Activated T-helper 1 cell treated with anti-CD3 and anti-CD28 coated beads, Interleukin-12 subunit alpha, Interleukin-12 subunit beta, Interleukin-2, Interleukin-4 antibody, amounts not matched to agents 30 ng/mL and 10 ng/mL and 1 ng/mL, durations not matched to agents 14 hours and 24 hours and 36 hours (primary cell): ENCODE results near the gene NPPB. TPM values are rescaled to one million over a fixed set of nuclear protein-coding genes. Genes with fewer than 3 reads are reported as not detected.

ENCODE experiments used
- DNase-seq: peaks from one replicate; pipeline ENCODE4 v3.0.0; 2021; ENCODE audit warnings: low spot score
- H3K27ac Mint-ChIP-seq: one replicate; pipeline ENCODE4 v1.8.0; 2021; ENCODE audit warnings: mild to moderate bottlenecking, mixed read lengths
- H3K27me3 Mint-ChIP-seq: one replicate; pipeline ENCODE4 v1.8.0; 2022; ENCODE audit warnings: mild to moderate bottlenecking, moderate library complexity, mixed read lengths; ENCODE audit not compliant: insufficient read depth
- H3K36me3 Mint-ChIP-seq: one replicate; pipeline ENCODE4 v1.8.0; 2021; ENCODE audit warnings: low read depth, mixed read lengths
- H3K4me1 Mint-ChIP-seq: one replicate; pipeline ENCODE4 v1.8.0; 2021; ENCODE audit warnings: low read depth, mixed read lengths
- H3K4me3 Mint-ChIP-seq: one replicate; pipeline ENCODE4 v1.8.0; 2021; ENCODE audit warnings: mild to moderate bottlenecking, moderate library complexity, mixed read lengths
- H3K9me3 Mint-ChIP-seq: one replicate; pipeline ENCODE4 v1.8.0; 2021; ENCODE audit warnings: mixed read lengths
- intact Hi-C: fragments of 100-400 bp; cut with micrococcal nuclease; formaldehyde crosslinking; loops from one replicate; pipeline ENCODE4 v1.15.1; 2024
- total RNA-seq: library from RNA; stranded (reverse); gene quantifications from 2 replicates; pipeline ENCODE4 v1.2.3, GENCODE V29; 2022

NPPB gene
- total RNA-seq, 1 donor from 2014 or later: not detected

DNA sequence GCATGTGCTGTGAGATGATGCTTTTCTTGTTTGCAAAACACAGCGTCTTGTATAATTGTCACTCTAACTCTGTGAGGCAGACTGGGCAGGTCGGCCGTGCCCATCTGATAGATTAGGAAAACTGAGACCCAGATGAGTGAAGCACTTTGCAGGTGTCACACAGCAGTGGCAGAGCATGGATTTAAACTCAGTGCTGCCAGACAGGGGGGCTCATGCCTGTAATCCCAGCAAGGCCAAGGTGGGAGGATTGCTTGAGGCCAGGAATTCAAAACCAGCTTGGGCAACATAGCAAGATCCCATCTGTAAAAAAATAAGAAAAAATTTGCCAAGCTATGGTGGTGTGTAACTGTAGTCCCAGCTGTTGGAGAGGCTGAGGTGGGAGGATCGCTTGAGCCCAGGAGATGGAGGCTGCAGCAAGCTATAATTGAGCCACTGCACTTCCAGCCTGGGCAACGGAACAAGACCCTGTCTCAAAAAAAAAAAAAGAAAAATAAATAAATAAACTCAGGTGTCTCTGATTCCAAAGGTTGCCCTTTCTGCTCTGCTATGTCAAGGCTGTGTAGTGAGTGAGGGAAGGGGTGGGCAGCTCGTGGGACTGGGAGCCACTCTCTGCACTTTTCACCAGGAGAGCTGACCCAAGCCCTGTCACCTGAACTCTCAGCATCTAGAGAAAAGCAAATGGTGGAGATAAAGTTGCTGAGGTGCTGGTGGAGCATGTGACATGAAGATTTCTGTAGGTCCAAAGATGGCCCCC lies 32.9 kb upstream of the NPPB start:
- Mint-ChIP-seq H3K36me3 (no peaks in the 10 kb centered on the region), H3K27ac (no peak overlapping the region), H3K4me3 (no peak overlapping the region), H3K27me3 (peaks cover 17% of the 10 kb centered on the region), H3K4me1 (no peaks in the 10 kb centered on the region), H3K9me3 (no peaks in the 10 kb centered on the region)
- no peak for DNase-seq
- intact Hi-C loops: no loop called here

DNA sequence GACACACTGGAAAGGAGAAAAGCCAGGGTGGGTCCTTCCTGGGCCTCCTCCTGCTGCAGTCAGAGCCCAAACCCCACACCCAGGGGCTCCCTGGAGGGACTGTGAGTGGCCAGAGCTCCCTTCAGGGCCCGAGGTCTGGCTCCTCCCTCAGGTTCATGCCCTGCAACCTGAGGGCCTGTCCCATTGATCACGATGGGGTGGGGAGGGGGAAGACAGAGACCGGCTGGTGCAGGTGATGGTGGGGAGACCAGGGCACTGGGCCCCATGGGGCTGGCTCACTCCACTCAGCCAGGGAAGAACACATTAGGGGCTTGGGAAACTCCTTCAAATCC lies 30.1 kb upstream of the NPPB start:
- Mint-ChIP-seq H3K27ac (no peak overlapping the region), H3K36me3 (no peaks in the 10 kb centered on the region), H3K9me3 (no peaks in the 10 kb centered on the region), H3K4me3 (no peak overlapping the region), H3K27me3 (peaks cover 6% of the 10 kb centered on the region), H3K4me1 (no peaks in the 10 kb centered on the region)
- DNase-seq: no peak
- intact Hi-C loops: no loop called here

DNA sequence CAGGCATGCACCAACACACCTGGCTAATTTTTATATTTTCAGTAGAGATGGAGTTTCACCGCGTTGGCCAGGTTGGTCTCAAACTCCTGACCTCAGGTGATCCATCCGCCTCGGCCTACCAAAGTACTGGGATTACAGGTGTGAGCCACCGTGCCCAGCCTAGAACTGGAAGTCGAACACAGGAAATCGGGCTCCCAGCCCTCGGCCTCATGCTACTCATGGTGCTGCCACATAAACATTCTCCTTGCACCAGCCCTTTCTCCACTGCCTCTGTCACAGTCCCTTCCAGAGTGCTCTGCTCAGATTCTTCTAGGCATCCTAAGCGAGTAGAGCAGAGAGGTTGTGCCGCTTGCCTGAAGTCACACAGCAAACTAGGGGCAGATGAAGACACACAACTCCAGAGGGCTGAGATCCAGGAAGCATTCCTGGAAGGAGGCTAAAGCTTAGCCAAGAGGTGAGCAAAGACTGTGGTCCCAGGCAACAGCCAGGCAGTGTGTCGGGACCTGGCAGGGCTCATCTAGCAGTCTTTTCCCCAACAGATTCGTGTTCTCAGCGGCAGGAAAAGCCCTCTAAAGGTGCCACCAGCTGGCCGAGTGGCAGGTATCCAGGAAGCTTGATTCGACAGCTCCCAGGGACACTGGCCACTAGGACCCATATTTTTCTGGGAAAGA lies 29.6 kb upstream of the NPPB start:
- H3K9me3 Mint-ChIP-seq: no peaks in the 10 kb centered on the region
- no peaks in the 10 kb centered on the region for H3K36me3 Mint-ChIP-seq
- H3K27me3 Mint-ChIP-seq: peaks cover 5% of the 10 kb centered on the region
- no peak overlapping the region for H3K4me3 Mint-ChIP-seq
- DNase-seq: no peak
- H3K4me1 Mint-ChIP-seq: no peaks in the 10 kb centered on the region
- no peak overlapping the region for H3K27ac Mint-ChIP-seq
- intact Hi-C loops: no loop called here

DNA sequence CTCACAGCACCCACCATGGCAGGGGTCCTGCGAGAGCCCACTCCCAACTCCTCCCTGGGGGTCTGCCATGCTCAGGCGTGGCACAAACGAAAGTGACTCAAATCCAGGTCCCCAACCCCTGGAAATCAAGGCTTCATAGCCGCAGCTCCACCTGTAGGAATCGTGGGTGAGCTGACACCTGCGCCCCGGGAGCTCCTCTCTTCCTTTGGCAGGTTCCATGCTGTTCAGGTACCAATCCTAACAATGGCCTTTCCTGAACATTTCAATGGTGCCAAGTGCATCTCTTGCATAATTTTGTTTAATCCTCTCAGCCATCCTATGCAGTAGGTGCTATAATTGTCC lies 28.9 kb upstream of the NPPB start:
- no peak for DNase-seq
- Mint-ChIP-seq H3K27me3 (no peaks in the 10 kb centered on the region), H3K27ac (no peak overlapping the region), H3K4me3 (no peak overlapping the region), H3K36me3 (no peaks in the 10 kb centered on the region), H3K9me3 (no peaks in the 10 kb centered on the region), H3K4me1 (no peaks in the 10 kb centered on the region)
- intact Hi-C loops: no loop called here

DNA sequence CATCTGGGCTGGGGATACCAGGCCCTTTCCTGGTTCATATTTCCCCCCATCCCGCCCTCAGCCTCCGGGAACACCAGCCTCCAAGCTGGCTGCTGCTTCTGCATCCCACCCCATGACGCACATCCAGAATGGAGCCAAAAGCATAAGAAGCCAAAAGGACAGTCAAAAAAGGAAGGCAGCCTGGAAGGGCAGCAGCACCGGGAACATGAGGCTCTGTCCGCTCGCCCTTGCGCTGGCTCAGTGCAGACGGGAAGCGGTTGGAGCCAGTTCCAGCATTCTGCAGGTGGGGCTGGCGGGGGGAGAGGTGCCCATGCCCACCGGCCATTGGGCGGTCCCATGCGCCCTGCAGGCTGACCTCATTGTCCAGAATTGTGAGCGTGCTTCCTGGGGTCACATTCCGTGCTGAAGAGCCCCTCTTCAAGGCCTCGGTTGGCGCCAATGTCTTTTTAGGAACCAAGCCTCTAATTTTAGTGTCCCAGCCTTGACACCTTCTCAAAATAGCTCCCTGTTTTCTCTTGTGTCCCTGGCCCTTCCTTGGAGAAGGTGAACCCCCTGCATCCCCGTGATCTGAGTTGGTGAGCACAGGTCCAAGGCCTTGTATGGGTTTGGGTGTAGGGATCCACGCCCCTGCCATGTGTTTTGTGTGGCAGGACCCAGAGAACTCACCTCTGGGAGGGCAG lies 28.4 kb upstream of the NPPB start:
- H3K27me3 Mint-ChIP-seq: no peaks in the 10 kb centered on the region
- H3K4me1 Mint-ChIP-seq: no peaks in the 10 kb centered on the region
- DNase-seq: no peak
- no peaks in the 10 kb centered on the region for H3K9me3 Mint-ChIP-seq
- intact Hi-C loops: no loop called here
- H3K36me3 Mint-ChIP-seq: no peaks in the 10 kb centered on the region
- no peak overlapping the region for H3K4me3 Mint-ChIP-seq
- H3K27ac Mint-ChIP-seq: no peak overlapping the region

DNA sequence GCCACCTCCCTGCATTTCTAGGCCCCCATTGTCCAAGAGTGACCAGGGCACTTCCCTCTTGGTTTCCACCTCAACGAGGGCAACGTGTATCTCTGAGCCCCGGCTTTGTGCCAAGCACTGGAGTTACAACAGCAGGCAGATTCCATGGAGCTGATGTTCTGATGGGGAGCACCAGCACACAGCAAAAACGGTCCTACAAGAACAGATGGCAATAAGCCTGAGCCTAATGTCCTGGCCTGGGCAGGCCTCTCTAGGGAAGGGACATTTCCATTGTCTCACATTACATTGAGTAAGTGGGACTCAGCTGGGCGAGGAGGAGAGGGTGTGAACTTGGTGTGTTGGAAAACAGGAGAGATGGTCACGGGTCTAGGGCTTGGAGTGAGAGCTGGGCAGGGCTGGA lies 27.2 kb upstream of the NPPB start:
- H3K27ac Mint-ChIP-seq: no peak overlapping the region
- intact Hi-C loops: no loop called here
- H3K4me1 Mint-ChIP-seq: no peaks in the 10 kb centered on the region
- H3K27me3 Mint-ChIP-seq: no peaks in the 10 kb centered on the region
- H3K4me3 Mint-ChIP-seq: no peak overlapping the region
- no peak for DNase-seq
- H3K9me3 Mint-ChIP-seq: no peaks in the 10 kb centered on the region
- no peaks in the 10 kb centered on the region for H3K36me3 Mint-ChIP-seq

DNA sequence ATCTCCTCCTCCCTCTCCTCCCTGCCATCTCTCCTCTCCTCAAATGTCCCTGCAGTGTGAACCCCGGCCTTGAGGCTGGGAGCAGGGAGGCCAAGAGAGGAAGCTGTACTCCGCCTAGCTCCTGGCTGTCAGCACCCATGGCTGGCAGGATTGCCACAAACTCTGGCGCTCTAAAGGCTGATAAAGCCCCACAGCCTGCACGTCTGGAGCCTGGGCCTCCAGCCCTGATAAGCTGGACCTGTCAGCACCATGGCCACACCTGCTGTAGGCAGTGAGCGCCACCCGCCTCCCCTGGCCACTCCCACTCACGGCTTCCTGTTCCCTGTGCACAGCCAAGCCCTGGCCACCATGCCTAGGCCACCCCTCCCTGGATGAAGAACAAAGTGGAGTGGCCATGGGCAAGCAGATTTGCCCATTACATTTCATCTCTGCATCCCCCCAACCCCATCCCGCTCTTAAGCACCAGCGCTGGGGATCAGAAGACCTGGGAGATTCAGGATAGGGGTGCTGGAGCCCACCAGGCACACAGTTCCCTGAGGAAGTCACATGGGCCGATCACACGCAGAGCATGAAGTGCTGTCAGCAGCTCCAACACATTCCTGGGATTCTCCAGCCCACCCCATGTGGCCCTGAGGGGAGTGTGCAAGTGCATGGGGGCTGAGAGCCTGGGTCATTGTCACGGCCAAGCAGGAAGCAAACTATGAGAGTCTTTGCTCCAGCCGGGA lies 24.2 kb upstream of the NPPB start:
- intact Hi-C loops: no loop called here
- DNase-seq: no peak
- H3K27me3 Mint-ChIP-seq: no peaks in the 10 kb centered on the region
- H3K36me3 Mint-ChIP-seq: no peaks in the 10 kb centered on the region
- no peak overlapping the region for H3K4me3 Mint-ChIP-seq
- H3K9me3 Mint-ChIP-seq: no peaks in the 10 kb centered on the region
- H3K27ac Mint-ChIP-seq: no peak overlapping the region
- no peaks in the 10 kb centered on the region for H3K4me1 Mint-ChIP-seq

DNA sequence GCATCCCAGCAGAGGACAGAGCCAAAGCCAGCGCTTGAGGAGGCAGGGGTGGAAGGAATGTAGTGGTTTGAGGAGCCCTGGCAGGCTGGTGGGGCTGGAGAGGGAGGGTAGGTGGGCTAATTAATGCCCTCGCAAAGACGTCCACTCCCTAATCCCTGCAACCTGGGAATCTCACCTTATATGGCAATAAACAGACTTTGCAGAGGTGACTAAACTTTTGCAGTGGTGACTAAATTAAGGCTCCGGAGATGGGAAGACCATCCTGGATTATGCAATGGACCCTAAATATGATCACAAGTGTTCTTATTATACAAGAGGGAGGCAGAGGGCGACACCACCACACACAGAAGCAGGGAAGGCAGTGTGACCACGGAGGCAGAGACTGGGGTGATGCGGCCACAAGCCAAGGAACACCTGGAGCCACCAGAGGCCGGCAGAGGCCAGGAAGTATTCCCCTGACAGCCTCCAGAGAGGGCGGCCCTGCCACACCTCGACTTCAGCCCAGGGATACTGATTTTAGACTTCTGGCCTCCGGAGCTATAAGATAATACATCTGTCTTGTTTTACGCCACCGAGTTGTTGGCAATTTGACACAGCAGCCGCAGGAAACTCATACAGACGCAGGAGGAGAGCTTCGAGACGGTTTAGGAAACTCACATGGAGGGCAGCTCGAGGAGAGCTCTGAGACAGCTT lies 23.1 kb upstream of the NPPB start:
- Mint-ChIP-seq H3K4me1 (no peaks in the 10 kb centered on the region), H3K27ac (no peak overlapping the region), H3K9me3 (no peaks in the 10 kb centered on the region), H3K27me3 (peaks cover 5% of the 10 kb centered on the region), H3K36me3 (no peaks in the 10 kb centered on the region), H3K4me3 (no peak overlapping the region)
- intact Hi-C loops: no loop called here
- no peak for DNase-seq

DNA sequence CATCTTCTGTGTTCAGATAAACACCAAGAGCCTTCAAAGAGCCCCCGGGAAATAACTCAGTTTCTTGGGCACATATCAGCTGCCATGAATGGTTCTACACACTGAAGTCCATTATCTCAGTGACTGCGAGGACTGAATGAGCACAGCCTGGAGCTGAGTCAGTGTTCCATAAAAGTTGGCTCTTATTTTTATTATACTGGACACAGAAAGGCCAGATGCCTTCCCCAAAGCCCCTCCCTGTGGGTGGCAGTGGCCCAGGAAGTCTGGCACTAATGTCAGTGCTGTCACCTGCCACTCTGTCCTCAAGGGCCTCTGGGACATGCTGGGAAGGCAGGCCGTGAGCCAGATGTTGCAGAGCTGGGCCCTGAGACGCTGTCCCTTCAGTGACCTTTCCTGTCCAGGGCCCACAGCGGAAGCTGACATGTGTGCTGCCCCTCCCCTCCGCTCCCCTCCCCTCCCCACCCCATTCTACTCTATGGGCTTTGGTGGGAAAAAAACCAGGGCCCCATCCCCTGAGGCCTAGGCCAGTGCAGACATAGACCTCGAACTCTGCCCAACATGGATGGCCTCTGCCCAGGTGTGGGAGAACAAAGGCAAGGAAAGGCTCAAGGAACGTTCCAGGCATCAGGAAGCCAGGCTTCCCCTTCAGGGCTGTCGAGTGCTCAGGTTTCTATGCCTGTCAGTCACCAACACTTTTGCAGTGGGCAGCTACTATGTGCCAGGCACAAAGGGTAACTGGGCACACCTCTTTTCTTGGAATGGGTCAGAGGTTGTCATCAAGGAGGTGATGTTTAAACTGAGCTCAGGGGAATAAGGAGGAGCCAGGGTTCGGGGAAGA lies 22.4 kb upstream of the NPPB start:
- intact Hi-C loops: no loop called here
- Mint-ChIP-seq H3K4me3 (no peak overlapping the region), H3K4me1 (no peaks in the 10 kb centered on the region), H3K27ac (no peak overlapping the region), H3K36me3 (no peaks in the 10 kb centered on the region), H3K9me3 (no peaks in the 10 kb centered on the region), H3K27me3 (peaks cover 5% of the 10 kb centered on the region)
- DNase-seq: no peak

DNA sequence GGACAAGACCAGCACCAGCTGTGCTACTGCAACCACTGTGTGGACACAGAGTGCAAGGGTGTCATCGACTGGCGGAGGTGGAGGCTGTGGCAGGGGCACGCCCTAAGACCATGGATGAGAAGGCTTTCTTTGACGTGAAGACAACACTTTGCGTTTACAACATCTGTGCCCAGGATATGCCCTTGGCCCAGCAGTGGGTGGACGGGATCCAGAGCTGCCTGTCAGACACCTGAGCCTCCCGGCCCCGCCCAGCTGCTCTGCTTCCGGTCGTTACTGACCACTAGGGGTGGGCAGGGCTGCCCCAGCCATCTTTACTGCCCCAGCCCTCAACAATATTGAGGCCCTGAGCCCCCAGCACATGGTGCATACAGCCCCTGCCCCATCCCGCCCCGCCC lies 21.4 kb upstream of the NPPB start:
- Mint-ChIP-seq H3K9me3 (no peaks in the 10 kb centered on the region), H3K4me1 (no peaks in the 10 kb centered on the region), H3K27me3 (peaks cover 5% of the 10 kb centered on the region), H3K4me3 (no peak overlapping the region), H3K36me3 (no peaks in the 10 kb centered on the region), H3K27ac (no peak overlapping the region)
- intact Hi-C loops: no loop called here
- no peak for DNase-seq

DNA sequence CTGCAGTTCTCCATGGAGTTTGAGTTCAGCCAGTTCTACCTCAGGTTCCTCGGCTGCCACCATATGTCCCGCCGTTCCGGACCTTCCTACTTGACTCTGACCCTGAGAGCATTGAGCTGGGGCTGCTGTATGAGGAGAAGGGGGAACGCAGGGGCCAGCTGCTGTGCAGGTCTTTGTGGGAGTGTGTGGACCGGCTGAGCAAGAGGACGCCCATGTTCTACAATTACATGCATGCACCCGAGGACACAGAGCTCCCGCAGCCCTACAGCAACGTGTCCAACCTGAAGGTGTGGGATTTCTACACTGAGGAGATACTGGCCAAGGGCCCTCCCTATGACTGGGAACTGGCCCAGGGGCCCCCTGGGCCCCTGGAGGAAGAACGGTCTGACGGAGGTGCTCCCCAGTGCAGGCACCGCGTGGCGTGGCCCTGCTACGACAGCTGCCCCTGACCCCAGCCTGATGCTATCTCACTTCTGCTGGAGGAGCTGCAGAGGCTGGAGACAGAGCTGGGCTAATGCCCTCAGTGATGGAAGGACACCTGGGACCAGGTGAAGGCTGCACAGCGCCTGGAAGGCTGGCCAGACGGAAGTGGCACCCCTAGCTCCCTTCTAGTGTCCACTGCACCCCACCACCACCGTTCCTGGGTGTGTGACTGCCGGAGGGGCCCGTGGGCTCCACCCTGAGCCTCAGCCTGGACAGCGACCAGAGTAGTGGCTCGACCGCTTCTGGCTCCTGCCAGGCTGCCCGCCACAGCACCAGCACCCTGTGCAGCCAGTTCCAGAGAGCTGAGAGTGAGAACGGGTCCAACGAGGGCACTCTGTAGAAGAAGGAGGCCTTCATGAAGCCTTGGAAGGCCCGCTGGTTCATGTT lies 20.8 kb upstream of the NPPB start:
- no peaks in the 10 kb centered on the region for H3K36me3 Mint-ChIP-seq
- H3K4me3 Mint-ChIP-seq: no peak overlapping the region
- DNase-seq: no peak
- H3K27ac Mint-ChIP-seq: no peak overlapping the region
- peaks cover 5% of the 10 kb centered on the region for H3K27me3 Mint-ChIP-seq
- H3K4me1 Mint-ChIP-seq: no peaks in the 10 kb centered on the region
- intact Hi-C loops: no loop called here
- H3K9me3 Mint-ChIP-seq: no peaks in the 10 kb centered on the region
